ENCODE measurements around the gene INS.

GRCh38 chr11:2113776-2114175, 47.2 kb downstream of the INS start:
- TF ChIP-seq CTCF (IDR thresholded peaks at IDR 0.05) (no peak), POLR2A (IDR thresholded peaks at IDR 0.05) (no peak)

Measured in body of pancreas (tissue), 4 donors.